ENCODE results near the gene RASGRF1. TPM values are rescaled to one million over a fixed set of nuclear protein-coding genes. Genes with fewer than 3 reads are reported as not detected.

The RASGRF1 gene
- total RNA-seq, 1 donor = not detected

DNA sequence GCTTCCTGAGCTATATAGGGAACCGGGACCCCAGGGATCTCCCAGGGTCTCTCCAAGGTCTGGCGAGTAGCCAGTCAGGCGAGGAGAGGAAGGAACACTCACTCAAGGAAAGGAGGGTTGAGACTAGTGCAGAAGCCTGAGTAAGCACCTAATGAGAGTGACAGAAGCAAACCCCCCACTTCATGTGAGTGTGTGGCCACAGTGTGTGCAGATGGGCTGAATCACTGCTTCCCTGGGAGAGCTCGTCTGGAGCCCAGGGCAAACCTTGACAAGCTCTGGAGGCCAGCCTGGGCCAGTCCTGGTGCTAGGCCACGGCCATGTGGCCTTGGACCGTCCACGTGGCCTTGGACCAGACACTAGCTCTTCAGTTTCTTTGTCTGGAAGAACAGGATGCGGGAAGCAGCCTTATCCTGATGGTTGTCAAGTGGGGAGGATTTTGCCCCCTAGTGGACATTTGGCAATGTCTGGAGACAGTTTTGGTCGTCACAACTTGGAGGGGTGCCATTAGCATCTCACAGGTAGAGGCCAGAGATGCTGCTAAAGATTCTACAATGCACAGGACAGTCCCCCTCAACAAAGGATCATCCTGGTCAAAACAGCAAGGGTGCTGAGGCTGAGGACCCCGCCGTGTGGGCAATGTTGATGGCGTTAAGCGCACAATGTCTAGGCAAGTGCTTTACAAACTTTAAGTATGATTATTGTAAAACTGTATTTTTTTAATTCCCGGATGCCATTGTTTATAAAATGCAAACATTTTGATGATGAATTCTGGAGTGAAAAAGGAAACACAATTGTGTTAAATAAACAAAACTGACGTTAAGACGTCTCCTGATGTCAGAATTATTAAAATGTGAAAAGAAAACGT, 110.9 kb downstream of the RASGRF1 start:
- peak; percentile 84 for DNase-seq (ENCODE audit: low read depth)
- no peak overlapping the region for H3K4me3 ChIP-seq (ENCODE audit: low read depth, low read length)
- TF ChIP-seq, protein P1, sequence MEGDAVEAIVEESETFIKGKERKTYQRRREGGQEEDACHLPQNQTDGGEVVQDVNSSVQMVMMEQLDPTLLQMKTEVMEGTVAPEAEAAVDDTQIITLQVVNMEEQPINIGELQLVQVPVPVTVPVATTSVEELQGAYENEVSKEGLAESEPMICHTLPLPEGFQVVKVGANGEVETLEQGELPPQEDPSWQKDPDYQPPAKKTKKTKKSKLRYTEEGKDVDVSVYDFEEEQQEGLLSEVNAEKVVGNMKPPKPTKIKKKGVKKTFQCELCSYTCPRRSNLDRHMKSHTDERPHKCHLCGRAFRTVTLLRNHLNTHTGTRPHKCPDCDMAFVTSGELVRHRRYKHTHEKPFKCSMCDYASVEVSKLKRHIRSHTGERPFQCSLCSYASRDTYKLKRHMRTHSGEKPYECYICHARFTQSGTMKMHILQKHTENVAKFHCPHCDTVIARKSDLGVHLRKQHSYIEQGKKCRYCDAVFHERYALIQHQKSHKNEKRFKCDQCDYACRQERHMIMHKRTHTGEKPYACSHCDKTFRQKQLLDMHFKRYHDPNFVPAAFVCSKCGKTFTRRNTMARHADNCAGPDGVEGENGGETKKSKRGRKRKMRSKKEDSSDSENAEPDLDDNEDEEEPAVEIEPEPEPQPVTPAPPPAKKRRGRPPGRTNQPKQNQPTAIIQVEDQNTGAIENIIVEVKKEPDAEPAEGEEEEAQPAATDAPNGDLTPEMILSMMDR (IDR thresholded peaks at IDR 0.05; ENCODE audit: insufficient read depth, low read length) = peak; percentile 73

DNA sequence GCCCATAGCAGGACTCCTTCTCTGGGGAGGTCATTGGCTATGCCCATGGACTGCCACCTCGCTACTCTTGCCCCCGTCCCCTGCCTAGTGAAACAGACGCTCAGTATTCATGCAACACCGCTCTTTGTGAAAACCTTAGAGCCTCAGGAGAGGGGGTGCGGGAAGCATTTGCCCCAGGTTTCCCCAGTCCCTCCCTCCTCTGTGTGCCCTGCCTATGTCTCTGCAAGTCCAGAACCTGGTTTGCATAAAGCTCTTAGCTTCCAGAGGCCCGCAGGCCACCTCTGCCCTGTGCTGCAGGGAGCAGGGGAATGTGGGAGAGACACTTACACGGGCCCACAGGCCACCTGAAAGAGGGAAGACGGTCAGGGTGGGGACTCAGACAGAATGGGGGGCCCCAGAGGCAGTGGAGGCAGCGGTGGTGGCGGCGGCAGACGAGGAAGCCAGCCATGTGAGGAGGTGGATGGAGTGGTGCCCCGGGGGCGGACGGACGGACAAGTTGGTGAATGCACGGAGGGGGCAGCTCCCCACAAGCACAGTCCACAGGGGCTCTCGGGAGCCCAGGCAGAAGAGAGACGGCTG, 111.9 kb downstream of the RASGRF1 start:
- TF ChIP-seq, protein P1 (IDR thresholded peaks at IDR 0.05; ENCODE audit: insufficient read depth, low read length) = no peak
- DNase-seq (ENCODE audit: low read depth) = no peak

DNA sequence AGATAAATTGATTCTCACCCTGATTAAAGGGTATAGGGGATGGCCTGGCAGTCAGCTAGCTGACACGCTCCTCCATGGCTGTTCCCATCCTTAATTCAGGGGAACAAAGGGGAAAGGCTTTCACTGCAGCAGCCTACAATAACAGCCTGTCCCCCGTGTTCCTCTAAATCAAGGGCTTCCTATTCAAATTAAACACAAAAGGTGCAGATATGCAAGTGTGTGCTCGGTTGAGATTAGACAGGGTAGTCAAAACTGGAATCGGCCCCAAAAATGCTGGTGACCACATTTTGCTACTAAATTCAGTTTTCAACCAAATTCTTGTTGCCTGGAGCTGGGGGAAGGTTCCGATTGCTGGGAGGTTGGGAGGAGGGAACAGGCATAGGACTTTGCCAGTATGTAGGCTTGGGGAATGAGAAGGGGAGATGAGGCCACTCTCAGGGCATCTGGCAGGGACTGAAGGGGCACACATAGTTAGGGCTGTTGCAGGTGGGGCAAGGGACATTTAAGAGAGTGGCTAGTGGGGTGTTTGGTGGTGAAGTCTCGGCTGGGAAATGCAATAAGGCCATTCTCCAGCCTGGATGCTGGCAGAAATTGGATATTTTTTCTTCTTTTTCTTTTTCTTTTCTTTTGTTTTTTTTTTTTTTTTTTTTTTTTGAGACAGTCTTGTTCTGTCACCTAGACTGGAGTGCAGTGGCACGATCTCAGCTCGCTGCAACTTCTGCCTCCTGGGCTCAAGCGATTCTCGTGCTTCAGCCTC, 112.8 kb downstream of the RASGRF1 start:
- DNase-seq (ENCODE audit: low read depth) = no peak
- no peak overlapping the region for H3K4me3 ChIP-seq (ENCODE audit: low read depth, low read length)
- TF ChIP-seq, protein P1 (IDR thresholded peaks at IDR 0.05; ENCODE audit: insufficient read depth, low read length) = no peak

More for the DNA sequence above, 111.9 kb downstream of the RASGRF1 start:
- H3K4me3 ChIP-seq (ENCODE audit: low read depth, low read length) = no peak overlapping the region

DNA sequence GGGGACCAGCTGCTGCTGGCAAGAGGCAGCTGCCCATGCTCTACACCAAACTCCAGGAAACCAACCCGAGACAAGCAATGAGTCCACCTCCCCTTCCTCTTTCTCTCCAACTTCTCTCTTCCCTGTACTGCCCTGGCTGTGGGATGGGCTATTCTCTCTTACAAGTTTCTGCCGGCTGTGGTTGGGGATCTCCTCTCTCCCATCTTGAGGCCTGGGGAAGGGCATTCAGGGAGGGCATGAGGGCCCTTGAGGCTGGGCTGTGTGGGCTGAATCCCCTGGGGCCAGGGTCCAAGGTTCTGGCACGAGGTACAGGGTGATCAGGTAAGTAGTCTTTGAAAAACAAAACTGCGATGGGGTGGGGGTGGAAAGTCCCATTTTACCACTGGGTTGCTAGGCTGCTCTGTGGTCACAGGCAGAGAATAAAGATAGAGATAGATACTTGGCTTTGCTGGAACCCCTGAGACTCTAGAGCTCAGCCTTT, 113.4 kb downstream of the RASGRF1 start:
- no peak overlapping the region for H3K4me3 ChIP-seq (ENCODE audit: low read depth, low read length)
- TF ChIP-seq, protein P1 (IDR thresholded peaks at IDR 0.05; ENCODE audit: insufficient read depth, low read length) = no peak
- DNase-seq (ENCODE audit: low read depth) = no peak

DNA sequence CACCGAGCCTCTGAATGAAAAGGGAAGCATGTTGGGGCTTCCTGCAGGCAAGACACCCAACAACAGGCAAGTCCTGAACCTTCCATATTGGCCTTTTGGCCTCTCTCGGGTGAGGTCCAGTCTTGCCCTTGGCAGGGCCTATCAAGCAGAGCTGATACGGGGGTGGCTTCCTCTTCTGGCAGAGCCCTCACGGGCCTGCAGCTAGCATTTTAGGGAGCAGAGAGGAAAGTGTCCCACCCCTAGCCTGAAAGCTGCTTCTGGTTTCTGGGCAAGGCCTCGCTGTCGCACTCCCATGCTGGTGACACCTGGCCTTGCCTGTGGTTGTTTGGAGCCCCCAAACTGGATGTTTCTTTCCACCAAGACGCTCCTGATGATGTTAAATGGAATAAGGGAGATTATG, 113.9 kb downstream of the RASGRF1 start:
- TF ChIP-seq, protein P1 (IDR thresholded peaks at IDR 0.05; ENCODE audit: insufficient read depth, low read length) = no peak
- H3K4me3 ChIP-seq (ENCODE audit: low read depth, low read length) = no peak overlapping the region
- no peak for DNase-seq (ENCODE audit: low read depth)

DNA sequence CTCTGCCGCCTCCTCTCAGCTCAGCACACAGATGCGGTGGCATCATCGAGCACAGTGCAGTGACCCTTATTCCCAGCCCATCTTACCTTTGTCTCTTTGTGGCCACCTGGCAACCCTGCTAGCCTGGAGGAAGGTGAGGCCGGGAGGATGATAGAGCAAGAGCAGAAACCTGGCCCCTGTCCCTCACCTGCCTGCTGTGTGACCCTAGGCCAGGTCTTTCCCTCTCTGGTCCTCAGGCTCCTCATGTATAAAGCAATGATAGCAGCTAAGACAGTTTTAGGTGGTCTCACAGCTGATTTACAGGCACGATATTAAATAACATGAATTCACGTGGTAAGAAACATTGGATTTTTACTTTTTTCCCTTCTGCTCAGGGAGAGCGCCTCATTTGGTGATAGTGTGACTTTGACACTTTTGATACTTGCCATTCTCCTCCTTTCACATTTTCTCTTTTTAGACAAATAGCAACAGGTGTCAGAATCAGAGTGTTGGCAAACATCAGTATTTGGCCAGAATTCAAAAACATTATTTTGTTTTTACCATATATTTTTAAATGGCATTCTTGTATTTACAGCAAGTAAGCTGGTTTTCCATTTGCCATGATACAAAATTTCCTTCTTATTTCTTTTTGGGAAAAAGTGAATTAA, 116.2 kb downstream of the RASGRF1 start:
- H3K4me3 ChIP-seq (ENCODE audit: low read depth, low read length) = no peak overlapping the region
- DNase-seq (ENCODE audit: low read depth) = no peak
- TF ChIP-seq, protein P1 (IDR thresholded peaks at IDR 0.05; ENCODE audit: insufficient read depth, low read length) = no peak
